ENCODE measurements around the gene TRIM29.
A peak's percentile ranks its signal among the peaks of the same experiment; 100 is the strongest.
"Not testable (repeated sequence)": the region's sequence is repeated elsewhere in the genome, so short reads cannot be mapped to it uniquely, and the experiment has no call there.

TRIM29 gene

DNA sequence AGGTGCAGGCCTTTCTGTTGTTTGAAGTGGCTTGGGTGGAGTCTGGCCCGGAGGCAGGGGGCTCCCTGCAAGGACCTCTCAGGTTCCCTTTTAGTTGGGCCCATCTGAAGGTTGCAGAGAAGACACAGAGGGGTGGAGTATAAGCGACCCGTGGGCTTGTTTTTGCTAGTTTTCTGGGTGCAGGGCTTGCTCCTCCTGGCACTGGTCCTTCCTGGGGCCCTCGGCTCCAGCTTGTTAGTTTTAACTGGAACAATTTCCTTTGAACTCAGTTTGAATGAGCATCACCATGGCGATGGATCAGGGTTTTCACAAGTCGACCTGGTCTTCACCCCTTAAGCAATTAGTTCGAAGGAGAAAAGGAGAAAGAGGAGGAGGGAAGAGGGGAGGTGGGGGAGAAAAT, 44.5 kb upstream of the TRIM29 start:
- no peak overlapping the region for H3K9ac ChIP-seq (ENCODE audit: low read length in 5 of 5)
- no peaks in the 10 kb centered on the region for H3K36me3 ChIP-seq (ENCODE audit: control insufficient read depth in 5 of 5, insufficient read depth in 5 of 5, low read length in 5 of 5)
- H3K4me1 ChIP-seq (ENCODE audit: control insufficient read depth in 5 of 5, insufficient read depth in 5 of 5, low read length in 5 of 5) = peaks cover 21 to 63% (median 61%) of the 10 kb centered on the region in 5 donors
- no peak overlapping the region for H3K27ac ChIP-seq (ENCODE audit: low read depth, low read length)
- no peak overlapping the region for H3K4me3 ChIP-seq (ENCODE audit: low read depth in 1 of 5, low read length in 5 of 5)
- peaks cover 0 to 20% (median 3%) of the 10 kb centered on the region in 5 donors for H3K27me3 ChIP-seq (ENCODE audit: control insufficient read depth in 5 of 5, insufficient read depth in 4 of 5, low read length in 5 of 5)
- no peaks in the 10 kb centered on the region for H3K9me3 ChIP-seq (ENCODE audit: control insufficient read depth in 5 of 5, low read length in 5 of 5)

DNA sequence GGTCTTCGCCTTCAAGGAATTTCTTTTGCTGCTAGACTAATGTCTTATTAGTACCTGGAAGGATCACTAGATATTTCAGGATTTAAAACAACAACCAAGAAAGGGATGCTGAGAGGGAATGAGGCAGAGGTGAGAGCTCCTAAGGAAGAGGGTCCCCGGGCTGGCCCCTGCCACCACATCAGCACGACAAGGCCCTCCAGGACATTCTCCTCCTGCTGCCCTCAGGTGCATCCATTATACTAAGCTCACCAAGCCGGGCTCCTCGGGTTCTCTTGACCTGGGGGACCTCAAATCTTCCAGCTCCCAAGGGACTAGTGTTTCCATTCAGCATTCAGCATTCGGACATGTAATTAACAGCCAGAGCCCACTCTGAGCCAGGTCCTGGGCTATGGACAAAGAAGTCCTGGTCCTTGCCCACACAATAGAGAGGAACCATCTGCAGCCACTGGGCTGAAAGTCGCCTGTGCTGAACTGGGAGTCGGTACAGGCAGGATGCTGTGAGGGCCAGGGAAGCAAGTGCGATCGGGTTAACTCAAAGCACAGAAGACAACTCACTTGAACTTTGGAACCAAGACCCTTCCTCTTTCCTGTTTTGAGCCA, 43.6 kb upstream of the TRIM29 start:
- Histone ChIP-seq H3K4me1 (ENCODE audit: control insufficient read depth in 5 of 5, insufficient read depth in 5 of 5, low read length in 5 of 5) (peaks cover 15 to 54% (median 52%) of the 10 kb centered on the region in 5 donors), H3K4me3 (ENCODE audit: low read depth in 1 of 5, low read length in 5 of 5) (no peak overlapping the region), H3K9me3 (ENCODE audit: control insufficient read depth in 5 of 5, low read length in 5 of 5) (no peaks in the 10 kb centered on the region), H3K27me3 (ENCODE audit: control insufficient read depth in 5 of 5, insufficient read depth in 4 of 5, low read length in 5 of 5) (peaks cover 0 to 20% (median 3%) of the 10 kb centered on the region in 5 donors), H3K9ac (ENCODE audit: low read length in 5 of 5) (no peak overlapping the region), H3K36me3 (ENCODE audit: control insufficient read depth in 5 of 5, insufficient read depth in 5 of 5, low read length in 5 of 5) (no peaks in the 10 kb centered on the region), H3K27ac (ENCODE audit: low read depth, low read length) (no peak overlapping the region)

DNA sequence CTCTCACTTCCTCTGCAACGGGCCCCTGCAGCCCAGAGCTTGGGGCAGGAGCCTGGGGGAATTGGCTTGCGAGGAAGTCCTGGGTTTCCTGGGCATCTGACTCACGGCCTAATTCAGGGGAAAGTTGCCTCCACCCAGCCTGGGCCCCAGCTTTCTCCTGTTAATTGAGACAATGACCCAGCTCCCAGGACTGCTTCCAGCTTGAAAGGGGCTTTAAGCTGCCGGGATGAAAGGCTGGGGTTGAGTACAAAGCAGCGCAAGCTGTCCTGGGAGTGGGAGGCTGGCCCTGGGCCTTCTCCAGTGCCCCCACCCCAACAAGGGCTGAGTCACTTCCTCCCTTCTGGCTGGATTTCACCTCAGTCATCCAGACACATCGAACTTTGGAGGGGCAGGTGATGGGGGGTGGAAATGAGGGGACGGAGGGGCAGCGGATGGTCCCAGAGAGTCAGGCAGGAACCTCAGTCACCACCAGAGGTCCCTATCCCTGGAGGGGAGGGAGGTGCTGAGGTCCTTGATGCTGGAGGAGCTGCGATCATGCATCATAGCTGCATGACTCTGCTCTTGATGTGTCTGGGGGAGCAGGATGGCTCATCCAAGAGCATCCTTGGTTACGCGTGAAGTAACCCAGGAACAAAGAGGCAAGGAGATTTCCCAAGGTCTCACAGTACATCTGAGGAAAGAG, 42.8 kb upstream of the TRIM29 start:
- no peaks in the 10 kb centered on the region for H3K9me3 ChIP-seq (ENCODE audit: control insufficient read depth in 5 of 5, low read length in 5 of 5)
- peaks cover 0 to 20% (median 3%) of the 10 kb centered on the region in 5 donors for H3K27me3 ChIP-seq (ENCODE audit: control insufficient read depth in 5 of 5, insufficient read depth in 4 of 5, low read length in 5 of 5)
- peaks cover 15 to 47% (median 46%) of the 10 kb centered on the region in 5 donors for H3K4me1 ChIP-seq (ENCODE audit: control insufficient read depth in 5 of 5, insufficient read depth in 5 of 5, low read length in 5 of 5)
- H3K4me3 ChIP-seq (ENCODE audit: low read depth in 1 of 5, low read length in 5 of 5) = no peak overlapping the region
- no peak overlapping the region for H3K9ac ChIP-seq (ENCODE audit: low read length in 5 of 5)
- peak overlapping the region; percentile 45 for H3K27ac ChIP-seq (ENCODE audit: low read depth, low read length)
- no peaks in the 10 kb centered on the region for H3K36me3 ChIP-seq (ENCODE audit: control insufficient read depth in 5 of 5, insufficient read depth in 5 of 5, low read length in 5 of 5)

DNA sequence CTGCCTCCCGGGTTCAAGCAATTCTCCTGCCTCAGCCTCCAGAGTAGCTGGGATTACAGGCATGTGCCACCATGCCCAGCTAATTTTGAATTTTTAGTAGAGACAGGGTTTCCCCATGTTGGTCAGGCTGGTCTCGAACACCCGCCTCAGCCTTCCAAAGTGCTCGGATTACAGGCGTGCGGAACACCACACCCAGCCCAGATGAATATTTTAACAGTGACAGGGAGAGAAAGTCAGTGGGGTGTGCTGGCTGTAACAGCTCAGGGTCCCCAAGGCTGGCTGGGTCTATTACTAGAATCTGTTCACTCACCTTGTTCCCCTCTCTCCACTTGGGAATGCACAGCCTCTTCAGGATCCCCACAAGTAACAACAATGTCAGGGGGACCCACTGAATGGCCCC, 42.1 kb upstream of the TRIM29 start:
- not testable (repeated sequence) for H3K9ac ChIP-seq (ENCODE audit: low read length in 5 of 5); H3K4me3 ChIP-seq (ENCODE audit: low read depth in 1 of 5, low read length in 5 of 5); H3K36me3 ChIP-seq (ENCODE audit: control insufficient read depth in 5 of 5, insufficient read depth in 5 of 5, low read length in 5 of 5); H3K9me3 ChIP-seq (ENCODE audit: control insufficient read depth in 5 of 5, low read length in 5 of 5)
- Histone ChIP-seq H3K27me3 (ENCODE audit: control insufficient read depth in 5 of 5, insufficient read depth in 4 of 5, low read length in 5 of 5) (peaks cover 0 to 17% (median 5%) of the 10 kb centered on the region in 5 donors), H3K4me1 (ENCODE audit: control insufficient read depth in 5 of 5, insufficient read depth in 5 of 5, low read length in 5 of 5) (peaks cover 12 to 46% (median 43%) of the 10 kb centered on the region in 5 donors), H3K27ac (ENCODE audit: low read depth, low read length) (peak overlapping the region; percentile 45)

DNA sequence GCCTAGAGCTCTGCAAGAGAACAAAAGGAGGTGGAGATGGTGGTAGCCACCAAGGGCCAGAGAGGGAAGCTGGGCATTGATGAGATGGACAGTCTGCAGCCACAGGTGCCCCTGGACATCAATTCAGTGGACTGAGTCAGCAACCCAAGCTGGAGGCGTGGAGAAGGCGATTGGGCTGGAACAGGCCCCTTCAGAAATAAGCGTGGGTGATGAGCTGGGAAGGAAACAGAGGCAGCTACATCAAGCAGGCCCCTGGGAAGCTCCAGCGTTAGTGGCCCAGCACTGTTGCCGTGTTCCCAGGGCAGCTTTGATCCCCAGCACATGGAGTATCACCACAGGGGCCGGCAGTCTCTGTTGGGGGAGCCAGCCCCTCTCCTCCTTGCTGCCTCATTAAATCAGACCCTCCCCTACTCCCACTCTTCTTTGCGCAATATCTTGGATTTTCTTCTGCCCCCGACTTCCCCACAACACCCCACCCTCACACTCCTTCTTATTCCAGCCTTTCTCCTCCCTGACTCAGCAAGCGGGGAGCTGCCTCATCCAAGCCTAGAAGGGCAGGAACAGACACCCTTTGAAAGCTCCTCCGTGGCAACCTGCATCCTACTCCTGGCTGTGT, 41.3 kb upstream of the TRIM29 start:
- Histone ChIP-seq H3K36me3 (ENCODE audit: control insufficient read depth in 5 of 5, insufficient read depth in 5 of 5, low read length in 5 of 5) (no peaks in the 10 kb centered on the region), H3K9ac (ENCODE audit: low read length in 5 of 5) (no peak overlapping the region), H3K27me3 (ENCODE audit: control insufficient read depth in 5 of 5, insufficient read depth in 4 of 5, low read length in 5 of 5) (peaks cover 0 to 12% (median 7%) of the 10 kb centered on the region in 5 donors), H3K4me3 (ENCODE audit: low read depth in 1 of 5, low read length in 5 of 5) (no peak overlapping the region), H3K4me1 (ENCODE audit: control insufficient read depth in 5 of 5, insufficient read depth in 5 of 5, low read length in 5 of 5) (peaks cover 8 to 42% (median 34%) of the 10 kb centered on the region in 5 donors), H3K27ac (ENCODE audit: low read depth, low read length) (peak overlapping the region; percentile 30), H3K9me3 (ENCODE audit: control insufficient read depth in 5 of 5, low read length in 5 of 5) (no peaks in the 10 kb centered on the region)

DNA sequence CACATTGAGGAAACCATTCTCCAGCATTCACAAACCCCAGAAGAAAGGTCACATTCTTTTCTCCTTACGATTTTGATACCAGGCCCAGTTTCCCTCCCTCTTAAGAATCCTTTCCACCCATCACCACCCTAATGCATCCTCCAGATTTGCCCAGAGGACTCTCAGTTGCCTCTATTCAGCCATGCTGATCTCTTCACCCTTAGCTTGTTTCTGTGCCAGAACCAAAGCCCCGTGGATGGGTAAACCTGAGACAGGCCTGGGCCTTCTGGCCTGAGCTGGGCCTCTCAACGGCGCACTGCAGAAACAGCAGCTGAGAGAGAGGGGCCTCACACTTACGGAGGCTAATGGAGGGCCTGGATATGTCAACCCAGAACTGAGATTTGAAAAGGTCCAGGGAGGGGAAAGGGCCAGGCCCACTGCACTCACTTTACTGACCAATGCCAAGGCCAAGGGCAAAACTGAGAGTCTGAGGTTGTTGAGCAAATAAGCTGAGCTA, 40.7 kb upstream of the TRIM29 start:
- Histone ChIP-seq H3K9ac (ENCODE audit: low read length in 5 of 5) (no peak overlapping the region), H3K27ac (ENCODE audit: low read depth, low read length) (peak overlapping the region; percentile 30), H3K4me1 (ENCODE audit: control insufficient read depth in 5 of 5, insufficient read depth in 5 of 5, low read length in 5 of 5) (peaks cover 8 to 36% (median 28%) of the 10 kb centered on the region in 5 donors)

DNA sequence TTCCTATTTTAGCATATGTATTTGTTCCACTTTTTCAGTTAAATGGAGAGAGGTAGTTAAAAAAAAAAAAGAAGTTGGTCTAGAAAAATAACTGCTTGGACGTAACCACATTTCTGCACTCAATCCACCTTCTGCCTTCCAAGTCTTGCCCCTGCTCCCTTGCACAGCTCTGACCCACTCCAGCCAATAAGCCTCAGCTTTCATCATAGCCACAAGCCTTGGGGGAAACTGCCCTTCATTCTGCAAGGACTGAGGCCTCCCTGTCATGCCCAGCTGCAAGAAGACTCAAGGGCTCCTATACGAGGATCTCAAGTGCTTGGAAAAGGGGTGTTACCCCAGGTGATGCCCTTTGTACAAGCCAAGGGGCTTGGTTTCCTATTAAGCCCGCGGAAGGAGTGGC, 37.0 kb upstream of the TRIM29 start:
- no peaks in the 10 kb centered on the region for H3K9me3 ChIP-seq (ENCODE audit: control insufficient read depth in 5 of 5, low read length in 5 of 5)
- H3K27me3 ChIP-seq (ENCODE audit: control insufficient read depth in 5 of 5, insufficient read depth in 4 of 5, low read length in 5 of 5) = peaks cover 8 to 19% (median 13%) of the 10 kb centered on the region in 5 donors
- no peak overlapping the region for H3K9ac ChIP-seq (ENCODE audit: low read length in 5 of 5)
- H3K4me3 ChIP-seq (ENCODE audit: low read depth in 1 of 5, low read length in 5 of 5) = no peak overlapping the region
- no peak overlapping the region for H3K27ac ChIP-seq (ENCODE audit: low read depth, low read length)
- H3K36me3 ChIP-seq (ENCODE audit: control insufficient read depth in 5 of 5, insufficient read depth in 5 of 5, low read length in 5 of 5) = no peaks in the 10 kb centered on the region
- peaks cover 6 to 20% (median 15%) of the 10 kb centered on the region in 5 donors for H3K4me1 ChIP-seq (ENCODE audit: control insufficient read depth in 5 of 5, insufficient read depth in 5 of 5, low read length in 5 of 5)

More for the DNA sequence above, 40.7 kb upstream of the TRIM29 start:
- Histone ChIP-seq H3K9me3 (ENCODE audit: control insufficient read depth in 5 of 5, low read length in 5 of 5) (no peaks in the 10 kb centered on the region), H3K4me3 (ENCODE audit: low read depth in 1 of 5, low read length in 5 of 5) (no peak overlapping the region), H3K27me3 (ENCODE audit: control insufficient read depth in 5 of 5, insufficient read depth in 4 of 5, low read length in 5 of 5) (peaks cover 1 to 18% (median 7%) of the 10 kb centered on the region in 5 donors), H3K36me3 (ENCODE audit: control insufficient read depth in 5 of 5, insufficient read depth in 5 of 5, low read length in 5 of 5) (no peaks in the 10 kb centered on the region)

DNA sequence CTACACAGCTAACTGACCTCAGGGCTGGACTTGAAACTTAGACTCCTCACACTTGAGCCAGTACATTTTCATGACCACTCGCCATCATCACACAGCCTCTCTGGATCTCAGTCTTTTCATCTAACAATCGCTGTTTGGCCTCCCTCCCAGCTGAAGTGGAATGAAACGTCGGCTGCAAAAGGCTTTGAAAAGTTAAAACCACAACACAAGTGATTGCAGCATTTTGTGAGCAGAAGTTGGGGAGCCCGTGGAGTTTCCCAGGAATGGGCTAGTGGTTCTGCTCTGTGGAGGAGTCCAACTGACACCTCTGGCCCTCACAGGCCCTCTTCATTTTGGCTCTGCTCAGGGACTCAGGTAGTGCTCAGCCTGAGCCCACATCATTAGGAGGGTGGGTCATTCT, 35.9 kb upstream of the TRIM29 start:
- Histone ChIP-seq H3K27me3 (ENCODE audit: control insufficient read depth in 5 of 5, insufficient read depth in 4 of 5, low read length in 5 of 5) (peaks cover 5 to 18% (median 13%) of the 10 kb centered on the region in 5 donors), H3K9ac (ENCODE audit: low read length in 5 of 5) (no peak overlapping the region), H3K36me3 (ENCODE audit: control insufficient read depth in 5 of 5, insufficient read depth in 5 of 5, low read length in 5 of 5) (no peaks in the 10 kb centered on the region), H3K4me1 (ENCODE audit: control insufficient read depth in 5 of 5, insufficient read depth in 5 of 5, low read length in 5 of 5) (peaks cover 2 to 30% (median 19%) of the 10 kb centered on the region in 5 donors), H3K9me3 (ENCODE audit: control insufficient read depth in 5 of 5, low read length in 5 of 5) (no peaks in the 10 kb centered on the region), H3K4me3 (ENCODE audit: low read depth in 1 of 5, low read length in 5 of 5) (no peak overlapping the region), H3K27ac (ENCODE audit: low read depth, low read length) (no peak overlapping the region)

DNA sequence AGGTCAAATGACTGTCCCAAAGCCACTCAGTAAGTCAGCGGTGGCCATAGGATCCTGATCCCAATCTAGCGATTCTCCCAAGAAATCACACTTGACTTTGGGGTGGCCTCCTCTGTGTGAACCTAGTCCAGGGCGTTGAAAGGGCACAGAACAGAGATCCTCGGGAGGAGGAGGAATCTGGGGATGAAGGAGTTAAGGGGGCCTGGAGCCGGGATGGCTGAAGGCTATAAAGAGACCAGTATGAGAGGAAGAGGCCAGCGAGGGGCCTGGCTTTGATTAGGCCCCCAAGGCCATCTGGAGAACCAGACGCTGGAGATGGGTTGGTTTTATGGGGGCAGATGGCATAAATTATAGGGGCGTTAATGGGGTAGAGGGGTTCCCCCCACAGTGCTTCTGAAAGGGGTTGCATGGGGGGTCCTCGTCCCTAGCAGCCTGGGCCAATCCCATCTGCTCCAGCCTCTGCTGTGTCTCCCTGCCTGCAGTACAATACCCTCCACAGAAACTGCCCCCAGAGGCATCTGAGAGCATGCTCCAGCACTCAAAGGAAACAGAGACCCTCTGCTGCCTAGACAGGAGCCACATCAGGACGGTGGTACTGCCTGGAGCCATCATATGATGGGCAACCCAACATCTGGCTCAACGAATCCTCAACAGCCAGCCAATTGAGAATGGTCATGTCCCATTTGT, 35.2 kb upstream of the TRIM29 start:
- Histone ChIP-seq H3K9me3 (ENCODE audit: control insufficient read depth in 5 of 5, low read length in 5 of 5) (no peaks in the 10 kb centered on the region), H3K4me1 (ENCODE audit: control insufficient read depth in 5 of 5, insufficient read depth in 5 of 5, low read length in 5 of 5) (peaks cover 2 to 31% (median 25%) of the 10 kb centered on the region in 5 donors), H3K4me3 (ENCODE audit: low read depth in 1 of 5, low read length in 5 of 5) (no peak overlapping the region), H3K9ac (ENCODE audit: low read length in 5 of 5) (no peak overlapping the region), H3K27ac (ENCODE audit: low read depth, low read length) (no peak overlapping the region), H3K36me3 (ENCODE audit: control insufficient read depth in 5 of 5, insufficient read depth in 5 of 5, low read length in 5 of 5) (no peaks in the 10 kb centered on the region), H3K27me3 (ENCODE audit: control insufficient read depth in 5 of 5, insufficient read depth in 4 of 5, low read length in 5 of 5) (peaks cover 5 to 22% (median 13%) of the 10 kb centered on the region in 5 donors)

All from subcutaneous abdominal adipose tissue (tissue), 5 donors.